ENCODE results near the gene ZIM2. TPM values are rescaled to one million over a fixed set of nuclear protein-coding genes. Genes with fewer than 3 reads are reported as not detected.

Gene ZIM2
- polyA plus RNA-seq, 1 donor (not counting 4 experiments of a cell fraction or from before 2014, with no cell fraction given): not detected

- no peaks in the 10 kb centered on the region for H3K27me3 ChIP-seq (ENCODE audit: control insufficient read depth, extremely low read depth, insufficient read depth, low read length)
- no peak for DNase-seq (ENCODE audit: low read depth, low spot score)
- H3K4me2 ChIP-seq (ENCODE audit: control insufficient read depth, extremely low read depth, insufficient read depth, low read depth, low read length): no peak overlapping the region
- H3K79me2 ChIP-seq (ENCODE audit: control insufficient read depth, insufficient read depth, low read length): no peaks in the 10 kb centered on the region
- no peak for FAIRE-seq
- H3K4me3 ChIP-seq (ENCODE audit: control insufficient read depth in 2 of 3, extremely low read depth in 1 of 3, insufficient read depth in 2 of 3, low read depth in 1 of 3, low read length in 3 of 3): no peak overlapping the region
- H3K9me1 ChIP-seq (ENCODE audit: control insufficient read depth, extremely low read depth, insufficient read depth, low read length): no peaks in the 10 kb centered on the region
- dilution Hi-C loops (cut with MboI; ENCODE audit: extremely low pct_ligation_motif_present, low sequenced_read_pairs): no loop called here
- no peaks in the 10 kb centered on the region for H4K20me1 ChIP-seq (ENCODE audit: control insufficient read depth, extremely low read depth, insufficient read depth, low read length)
- no peak overlapping the region for H3K9ac ChIP-seq (ENCODE audit: control insufficient read depth, extremely low read depth, insufficient read depth, low read length)
- TF ChIP-seq, protein P1, sequence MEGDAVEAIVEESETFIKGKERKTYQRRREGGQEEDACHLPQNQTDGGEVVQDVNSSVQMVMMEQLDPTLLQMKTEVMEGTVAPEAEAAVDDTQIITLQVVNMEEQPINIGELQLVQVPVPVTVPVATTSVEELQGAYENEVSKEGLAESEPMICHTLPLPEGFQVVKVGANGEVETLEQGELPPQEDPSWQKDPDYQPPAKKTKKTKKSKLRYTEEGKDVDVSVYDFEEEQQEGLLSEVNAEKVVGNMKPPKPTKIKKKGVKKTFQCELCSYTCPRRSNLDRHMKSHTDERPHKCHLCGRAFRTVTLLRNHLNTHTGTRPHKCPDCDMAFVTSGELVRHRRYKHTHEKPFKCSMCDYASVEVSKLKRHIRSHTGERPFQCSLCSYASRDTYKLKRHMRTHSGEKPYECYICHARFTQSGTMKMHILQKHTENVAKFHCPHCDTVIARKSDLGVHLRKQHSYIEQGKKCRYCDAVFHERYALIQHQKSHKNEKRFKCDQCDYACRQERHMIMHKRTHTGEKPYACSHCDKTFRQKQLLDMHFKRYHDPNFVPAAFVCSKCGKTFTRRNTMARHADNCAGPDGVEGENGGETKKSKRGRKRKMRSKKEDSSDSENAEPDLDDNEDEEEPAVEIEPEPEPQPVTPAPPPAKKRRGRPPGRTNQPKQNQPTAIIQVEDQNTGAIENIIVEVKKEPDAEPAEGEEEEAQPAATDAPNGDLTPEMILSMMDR (optimal IDR thresholded peaks at IDR 0.05 in 1 of 3, IDR thresholded peaks at IDR 0.05 in 1 of 3, conservative IDR thresholded peaks at IDR 0.05 in 1 of 3; ENCODE audit: extremely low read depth in 1 of 3, insufficient read depth in 2 of 3, low read length in 3 of 3): no peak
- TF ChIP-seq EZH2 (IDR thresholded peaks at IDR 0.05; ENCODE audit: low read length): no peak
- no peak overlapping the region for H2AFZ ChIP-seq (ENCODE audit: control insufficient read depth, low read length)
- H3K27ac ChIP-seq (ENCODE audit: control insufficient read depth, insufficient read depth, low read length): no peak overlapping the region
- no peaks in the 10 kb centered on the region for H3K36me3 ChIP-seq (ENCODE audit: control insufficient read depth in 2 of 2, extremely low read depth in 1 of 2, insufficient read depth in 2 of 2, low read length in 2 of 2)
- H3K4me1 ChIP-seq (ENCODE audit: control insufficient read depth, extremely low read depth, insufficient read depth, low read length): no peaks in the 10 kb centered on the region
- H3K9me3 ChIP-seq (ENCODE audit: control insufficient read depth, low read depth, low read length): peaks cover 6% of the 10 kb centered on the region
These were observed 26.0 kb upstream of the ZIM2 start for GRCh38 chr19:56866538-56866937.

GRCh38 chr19:56864443-56865125 lies 24.1 kb upstream of the ZIM2 start:
- Histone ChIP-seq H3K27me3 (ENCODE audit: control insufficient read depth, extremely low read depth, insufficient read depth, low read length) (no peaks in the 10 kb centered on the region), H3K9me1 (ENCODE audit: control insufficient read depth, extremely low read depth, insufficient read depth, low read length) (no peaks in the 10 kb centered on the region), H4K20me1 (ENCODE audit: control insufficient read depth, extremely low read depth, insufficient read depth, low read length) (no peaks in the 10 kb centered on the region), H2AFZ (ENCODE audit: control insufficient read depth, low read length) (no peak overlapping the region), H3K9ac (ENCODE audit: control insufficient read depth, extremely low read depth, insufficient read depth, low read length) (no peak overlapping the region), H3K4me2 (ENCODE audit: control insufficient read depth, extremely low read depth, insufficient read depth, low read depth, low read length) (no peak overlapping the region), H3K4me3 (ENCODE audit: control insufficient read depth in 2 of 3, extremely low read depth in 1 of 3, insufficient read depth in 2 of 3, low read depth in 1 of 3, low read length in 3 of 3) (no peak overlapping the region), H3K36me3 (ENCODE audit: control insufficient read depth in 2 of 2, extremely low read depth in 1 of 2, insufficient read depth in 2 of 2, low read length in 2 of 2) (no peaks in the 10 kb centered on the region), H3K79me2 (ENCODE audit: control insufficient read depth, insufficient read depth, low read length) (no peaks in the 10 kb centered on the region), H3K9me3 (ENCODE audit: control insufficient read depth, low read depth, low read length) (peaks cover 4% of the 10 kb centered on the region), H3K4me1 (ENCODE audit: control insufficient read depth, extremely low read depth, insufficient read depth, low read length) (no peaks in the 10 kb centered on the region), H3K27ac (ENCODE audit: control insufficient read depth, insufficient read depth, low read length) (no peak overlapping the region)
- TF ChIP-seq EZH2 (IDR thresholded peaks at IDR 0.05; ENCODE audit: low read length): no peak
- TF ChIP-seq, protein P1 (optimal IDR thresholded peaks at IDR 0.05 in 1 of 3, IDR thresholded peaks at IDR 0.05 in 1 of 3, conservative IDR thresholded peaks at IDR 0.05 in 1 of 3; ENCODE audit: extremely low read depth in 1 of 3, insufficient read depth in 2 of 3, low read length in 3 of 3): no peak
- DNase-seq (ENCODE audit: low read depth, low spot score) (no peak), FAIRE-seq (no peak)
- dilution Hi-C loops (cut with MboI; ENCODE audit: extremely low pct_ligation_motif_present, low sequenced_read_pairs): no loop called here
